ENCODE measurements around the gene KISS1R. TPM values are rescaled to one million over a fixed set of nuclear protein-coding genes. Genes with fewer than 3 reads are reported as not detected.

KISS1R gene
- total RNA-seq, 2 experiments from 2014 or later, result 0.66 to 1.1 TPM

- ATAC-seq, result no peak
- peak overlapping the region; percentile 78 for H3K4me3 Mint-ChIP-seq
- no peaks in the 10 kb centered on the region for H3K9me3 Mint-ChIP-seq (ENCODE audit: low read depth)
- H3K27me3 Mint-ChIP-seq, result no peaks in the 10 kb centered on the region
- H3K4me1 Mint-ChIP-seq, result peaks cover 38% of the 10 kb centered on the region
- H3K27ac Mint-ChIP-seq, result peak overlapping the region; percentile 83
- peak; percentile 59 for DNase-seq
- CTCF ChIA-PET, result interaction anchor here (4.4 kb wide), 1 partner anchor 49 kb away, joined by 38 read pairs; no protein-coding TSS in a partner anchor
- peaks cover 2% of the 10 kb centered on the region for H3K36me3 Mint-ChIP-seq
Observed at GRCh38 chr19:912181-913079, 4.7 kb upstream of the KISS1R start.

- H3K4me1 Mint-ChIP-seq, result peaks cover 32% of the 10 kb centered on the region
- H3K27ac Mint-ChIP-seq, result peak within 1 kb of the TSS; percentile 84
- CTCF ChIA-PET, result interaction anchor here (0.9 to 4.4 kb wide), 3 partner anchors 20 to 50 kb away, joined by 3 to 38 read pairs (median 3); partner anchors contain the start of genes MED16 and RNU6-9
- H3K36me3 Mint-ChIP-seq, result peaks cover 2% of the 10 kb centered on the region
- peak within 1 kb of the TSS; percentile 78 for H3K4me3 Mint-ChIP-seq
- DNase-seq, result peak; percentile 86
- peak; percentile 73 for ATAC-seq
- no peaks in the 10 kb centered on the region for H3K9me3 Mint-ChIP-seq (ENCODE audit: low read depth)
- H3K27me3 Mint-ChIP-seq, result peaks cover 2% of the 10 kb centered on the region
Observed at GRCh38 chr19:913080-913748, 3.9 kb upstream of the KISS1R start, which contains the start of gene R3HDM4. Gene R3HDM4, minus strand, starts transcription at chr19:913219. Its CDS starts 62 bp downstream, at chr19:913157.

GRCh38 chr19:916645-917322, 349 bp upstream of the KISS1R start:
- CTCF ChIA-PET, result interaction anchor here (1.3 to 4.4 kb wide), 2 partner anchors 53 to 324 kb away, joined by 3 to 38 read pairs; no protein-coding TSS in a partner anchor
- ATAC-seq, result no peak
- no peak for DNase-seq
- H3K36me3 Mint-ChIP-seq, result no peaks in the 10 kb centered on the region
- H3K4me1 Mint-ChIP-seq, result peaks cover 13% of the 10 kb centered on the region
- H3K4me3 Mint-ChIP-seq, result no peak overlapping the region
- H3K27ac Mint-ChIP-seq, result no peak overlapping the region
- peaks cover 9% of the 10 kb centered on the region for H3K27me3 Mint-ChIP-seq
- no peaks in the 10 kb centered on the region for H3K9me3 Mint-ChIP-seq (ENCODE audit: low read depth)

GRCh38 chr19:918152-918437, 962 bp downstream of the KISS1R start:
- no peak overlapping the region for H3K4me3 Mint-ChIP-seq
- H3K9me3 Mint-ChIP-seq (ENCODE audit: low read depth), result no peaks in the 10 kb centered on the region
- no peaks in the 10 kb centered on the region for H3K36me3 Mint-ChIP-seq
- H3K27ac Mint-ChIP-seq, result no peak overlapping the region
- CTCF ChIA-PET, result interaction anchor here (1.5 to 4.6 kb wide), 3 partner anchors 22 to 148 kb away, joined by 6 to 85 read pairs (median 14); no protein-coding TSS in a partner anchor
- DNase-seq, result no peak
- H3K4me1 Mint-ChIP-seq, result peaks cover 15% of the 10 kb centered on the region
- peaks cover 9% of the 10 kb centered on the region for H3K27me3 Mint-ChIP-seq
- ATAC-seq, result no peak

DNA sequence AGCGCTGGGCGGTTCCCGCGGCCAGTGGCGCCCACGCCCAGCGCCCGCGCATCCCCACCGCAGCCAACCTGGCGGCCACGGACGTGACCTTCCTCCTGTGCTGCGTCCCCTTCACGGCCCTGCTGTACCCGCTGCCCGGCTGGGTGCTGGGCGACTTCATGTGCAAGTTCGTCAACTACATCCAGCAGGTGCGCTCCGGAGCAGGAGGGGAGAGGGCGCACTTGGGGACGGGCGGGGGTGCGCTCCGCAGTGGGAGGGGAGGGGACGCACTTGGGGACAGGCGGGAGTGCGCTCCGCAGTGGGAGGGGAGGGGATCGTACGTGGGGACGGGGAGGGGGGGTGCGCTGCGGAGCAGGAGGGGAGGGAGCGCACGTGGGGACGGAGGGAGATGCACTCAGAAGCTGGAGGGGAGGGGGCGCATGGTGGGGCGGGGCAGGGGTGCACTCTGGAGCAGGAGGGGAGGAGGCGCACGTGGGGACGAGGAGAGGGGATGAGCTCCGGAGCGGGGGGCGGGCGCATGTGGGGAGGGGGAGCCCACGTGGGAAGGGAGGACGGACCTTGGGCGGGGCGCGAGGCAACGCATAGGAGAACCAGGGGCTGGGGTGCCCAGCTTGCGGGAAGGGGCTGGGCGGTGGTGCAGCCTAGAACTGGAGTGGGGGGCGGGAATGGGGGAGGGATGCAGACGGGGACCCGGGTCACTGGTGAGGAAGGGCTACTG, 1.5 kb downstream of the KISS1R start:
- ATAC-seq, result peak; percentile 14

DNA sequence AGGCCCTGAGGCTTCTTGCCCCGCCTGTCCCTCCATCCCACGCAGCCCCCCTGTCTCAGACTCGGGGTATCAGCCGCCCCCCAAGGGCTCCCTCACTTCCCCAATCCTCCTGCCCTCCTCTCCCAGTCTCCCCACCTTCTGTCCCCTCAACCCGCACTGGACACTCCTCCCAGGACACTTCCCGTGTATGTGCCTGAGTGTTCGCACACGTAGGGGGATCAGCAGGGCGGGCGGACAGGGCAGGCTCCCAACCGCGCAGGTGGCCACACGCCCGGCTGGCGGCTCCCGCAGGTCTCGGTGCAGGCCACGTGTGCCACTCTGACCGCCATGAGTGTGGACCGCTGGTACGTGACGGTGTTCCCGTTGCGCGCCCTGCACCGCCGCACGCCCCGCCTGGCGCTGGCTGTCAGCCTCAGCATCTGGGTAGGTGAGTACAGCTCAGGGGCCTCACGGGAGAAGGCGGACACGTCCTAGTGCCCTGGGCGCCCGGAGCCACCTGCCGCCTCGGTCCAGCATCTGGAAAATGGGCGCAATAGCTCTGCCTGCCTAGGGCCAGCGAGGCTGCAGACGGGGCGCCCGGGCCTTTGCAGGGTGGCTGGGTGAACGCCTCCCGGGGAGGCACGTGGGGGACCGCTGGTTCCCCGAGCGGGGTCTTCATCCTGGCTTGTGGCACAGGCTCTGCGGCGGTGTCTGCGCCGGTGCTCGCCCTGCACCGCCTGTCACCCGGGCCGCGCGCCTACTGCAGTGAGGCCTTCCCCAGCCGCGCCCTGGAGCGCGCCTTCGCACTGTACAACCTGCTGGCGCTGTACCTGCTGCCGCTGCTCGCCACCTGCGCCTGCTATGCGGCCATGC, 2.3 kb downstream of the KISS1R start:
- Mint-ChIP-seq H3K9me3 (ENCODE audit: low read depth) (no peaks in the 10 kb centered on the region), H3K36me3 (no peaks in the 10 kb centered on the region), H3K27ac (peak overlapping the region; percentile 19), H3K27me3 (peaks cover 9% of the 10 kb centered on the region), H3K4me3 (peak overlapping the region; percentile 53), H3K4me1 (peaks cover 18% of the 10 kb centered on the region)
- ATAC-seq (peak; percentile 28), DNase-seq (no peak)
- CTCF ChIA-PET, result interaction anchor here (1.2 to 7.4 kb wide), 9 partner anchors 8 to 842 kb away, joined by 3 to 163 read pairs (median 7); partner anchors contain the start of genes CFD, MED16, RNU6-9 and WDR18

More for the DNA sequence above, 1.5 kb downstream of the KISS1R start:
- Mint-ChIP-seq H3K27me3 (peaks cover 9% of the 10 kb centered on the region), H3K36me3 (no peaks in the 10 kb centered on the region), H3K4me1 (peaks cover 15% of the 10 kb centered on the region), H3K4me3 (peak overlapping the region; percentile 53), H3K27ac (no peak overlapping the region), H3K9me3 (ENCODE audit: low read depth) (no peaks in the 10 kb centered on the region)
- CTCF ChIA-PET, result interaction anchor here (1.5 to 7.4 kb wide), 6 partner anchors 9 to 149 kb away, joined by 6 to 163 read pairs (median 28); partner anchors contain the start of genes CFD and WDR18
- peak; percentile 60 for DNase-seq

DNA sequence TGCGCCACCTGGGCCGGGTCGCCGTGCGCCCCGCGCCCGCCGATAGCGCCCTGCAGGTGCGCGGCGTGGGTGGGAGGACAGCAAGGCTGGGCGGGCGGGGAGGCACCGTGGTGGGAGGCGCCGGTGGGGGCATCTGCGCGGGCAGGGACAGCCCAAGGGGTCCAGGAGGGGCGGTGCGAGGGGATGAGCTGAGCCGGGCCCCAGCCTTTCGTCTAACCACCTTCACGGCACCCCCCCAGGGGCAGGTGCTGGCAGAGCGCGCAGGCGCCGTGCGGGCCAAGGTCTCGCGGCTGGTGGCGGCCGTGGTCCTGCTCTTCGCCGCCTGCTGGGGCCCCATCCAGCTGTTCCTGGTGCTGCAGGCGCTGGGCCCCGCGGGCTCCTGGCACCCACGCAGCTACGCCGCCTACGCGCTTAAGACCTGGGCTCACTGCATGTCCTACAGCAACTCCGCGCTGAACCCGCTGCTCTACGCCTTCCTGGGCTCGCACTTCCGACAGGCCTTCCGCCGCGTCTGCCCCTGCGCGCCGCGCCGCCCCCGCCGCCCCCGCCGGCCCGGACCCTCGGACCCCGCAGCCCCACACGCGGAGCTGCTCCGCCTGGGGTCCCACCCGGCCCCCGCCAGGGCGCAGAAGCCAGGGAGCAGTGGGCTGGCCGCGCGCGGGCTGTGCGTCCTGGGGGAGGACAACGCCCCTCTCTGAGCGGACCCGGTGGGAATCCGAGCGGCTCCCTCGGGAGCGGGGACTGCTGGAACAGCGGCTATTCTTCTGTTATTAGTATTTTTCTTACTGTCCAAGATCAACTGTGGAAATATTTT, 3.1 kb downstream of the KISS1R start:
- Mint-ChIP-seq H3K27ac (peak overlapping the region; percentile 68), H3K4me3 (peak overlapping the region; percentile 75), H3K9me3 (ENCODE audit: low read depth) (no peaks in the 10 kb centered on the region), H3K27me3 (peaks cover 9% of the 10 kb centered on the region), H3K36me3 (no peaks in the 10 kb centered on the region), H3K4me1 (peaks cover 20% of the 10 kb centered on the region)
- DNase-seq, result peak; percentile 71
- CTCF ChIA-PET, result interaction anchor here (1.2 to 7.4 kb wide), 10 partner anchors 9 to 841 kb away, joined by 3 to 163 read pairs (median 8); partner anchors contain the start of genes CFD, MED16, RNU6-9 and WDR18
- peak; percentile 31 for ATAC-seq

- DNase-seq, result peak; percentile 70
- Mint-ChIP-seq H3K36me3 (no peaks in the 10 kb centered on the region), H3K4me3 (peak overlapping the region; percentile 77), H3K4me1 (peaks cover 19% of the 10 kb centered on the region), H3K27ac (peak overlapping the region; percentile 75), H3K9me3 (ENCODE audit: low read depth) (no peaks in the 10 kb centered on the region), H3K27me3 (no peaks in the 10 kb centered on the region)
- ATAC-seq, result no peak
- CTCF ChIA-PET, result interaction anchor here (0.9 to 7.4 kb wide), 5 partner anchors 14 to 154 kb away, joined by 3 to 163 read pairs (median 7); partner anchors contain the start of gene WDR18
Observed at GRCh38 chr19:924553-925086, 7.5 kb downstream of the KISS1R start.

GRCh38 chr19:925087-925525, 8.0 kb downstream of the KISS1R start:
- CTCF ChIA-PET, result interaction anchor here (1.2 to 7.4 kb wide), 3 partner anchors 14 to 62 kb away, joined by 7 to 163 read pairs (median 18); partner anchors contain the start of gene WDR18
- H3K4me3 Mint-ChIP-seq, result peak overlapping the region; percentile 77
- H3K9me3 Mint-ChIP-seq (ENCODE audit: low read depth), result no peaks in the 10 kb centered on the region
- peak; percentile 71 for ATAC-seq
- H3K27ac Mint-ChIP-seq, result peak overlapping the region; percentile 75
- DNase-seq, result no peak
- H3K27me3 Mint-ChIP-seq, result no peaks in the 10 kb centered on the region
- H3K36me3 Mint-ChIP-seq, result peaks cover 2% of the 10 kb centered on the region
- H3K4me1 Mint-ChIP-seq, result peaks cover 19% of the 10 kb centered on the region

DNA sequence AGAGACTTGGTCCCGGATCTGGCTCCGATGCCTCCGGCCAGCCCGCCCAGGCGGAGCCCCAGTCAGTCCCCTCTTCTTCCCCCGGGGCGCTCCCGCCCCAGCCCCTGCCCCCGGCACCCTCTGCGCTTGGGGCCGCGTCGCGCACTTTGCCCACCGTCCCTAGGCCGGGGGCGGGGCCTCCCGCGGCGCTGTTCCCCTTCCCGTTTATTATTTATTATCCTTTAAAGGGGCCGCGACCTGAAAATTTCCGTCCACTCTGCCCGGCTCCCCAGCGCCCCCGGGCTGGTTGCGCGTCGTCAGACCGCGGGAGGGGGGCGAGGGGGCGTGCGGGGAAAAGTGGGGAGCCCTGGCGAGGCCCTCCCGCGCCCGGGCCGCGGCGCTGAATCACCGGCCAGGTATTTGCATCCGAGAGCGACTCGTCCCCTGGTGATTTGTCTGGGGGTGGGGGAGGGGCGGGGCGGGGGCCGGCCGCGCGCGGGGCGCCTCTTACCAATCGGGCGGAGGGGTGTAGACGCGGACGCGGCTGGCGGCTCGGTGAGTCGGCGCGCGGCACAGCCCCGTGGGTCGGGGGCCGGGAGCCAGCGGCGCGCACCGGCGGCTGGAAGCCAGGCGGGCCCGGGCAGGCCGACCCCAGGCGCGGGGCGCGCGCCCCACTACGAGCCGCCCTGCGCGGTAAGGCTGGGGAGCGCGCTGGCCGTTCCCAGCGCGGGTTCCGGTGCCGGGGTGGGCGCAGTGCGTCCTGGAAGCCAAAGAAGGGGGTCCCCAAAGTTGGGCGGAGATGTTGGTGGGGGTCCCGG, 8.6 kb downstream of the KISS1R start, which contains the start of gene ARID3A:
TSS of gene ARID3A (plus strand) at position 510 of the 797 bp plus-strand sequence. CDS start 3,494 bp downstream, outside the sequence.
- ATAC-seq (peak; percentile 68), DNase-seq (peak; percentile 82)
- Mint-ChIP-seq H3K27ac (peak within 1 kb of the TSS; percentile 75), H3K9me3 (ENCODE audit: low read depth) (no peaks in the 10 kb centered on the region), H3K4me1 (peaks cover 17% of the 10 kb centered on the region), H3K4me3 (peak within 1 kb of the TSS; percentile 77), H3K36me3 (peaks cover 2% of the 10 kb centered on the region), H3K27me3 (no peaks in the 10 kb centered on the region)
- CTCF ChIA-PET, result interaction anchor here (1.2 to 7.4 kb wide), 3 partner anchors 13 to 62 kb away, joined by 7 to 163 read pairs (median 18); partner anchors contain the start of gene WDR18
